Lower lobe of right lung (tissue), 2 donors: ENCODE results near the gene MEIOB. TPM values are rescaled to one million over a fixed set of nuclear protein-coding genes. Genes with fewer than 3 reads are reported as not detected.

Experiments used
- ATAC-seq, 2 donors: fragments of 200-7000 bp; cut with Tn5 transposase; one replicate each; pipeline ENCODE4 v1.9.1; 2020 to 2022; ENCODE audit warnings: mild to moderate bottlenecking in 2 of 2, moderate library complexity in 2 of 2
- DNase-seq: peaks from one replicate; pipeline ENCODE4 v3.0.0-alpha.2; 2020
- H3K27ac ChIP-seq: fragments of 200-600 bp; one replicate; pipeline ENCODE4 v1.8.0; 2022
- H3K27me3 ChIP-seq: fragments of 200-600 bp; one replicate; pipeline ENCODE4 v1.8.0; 2022; ENCODE audit warnings: low read depth
- H3K36me3 ChIP-seq: fragments of 200-600 bp; one replicate; pipeline ENCODE4 v1.8.0; 2022; ENCODE audit warnings: mild to moderate bottlenecking
- H3K4me1 ChIP-seq: fragments of 200-600 bp; one replicate; pipeline ENCODE4 v1.8.0; 2022
- H3K4me3 ChIP-seq: fragments of 200-600 bp; one replicate; pipeline ENCODE4 v1.8.0; 2022; ENCODE audit warnings: mild to moderate bottlenecking
- H3K9me3 ChIP-seq: fragments of 200-600 bp; one replicate; pipeline ENCODE4 v1.8.0; 2022
- CTCF ChIP-seq: fragments of 200-600 bp; IDR thresholded peaks from one replicate; pipeline ENCODE4 v1.8.0; 2022; ENCODE audit warnings: antibody characterized with exemption, mild to moderate bottlenecking
- intact Hi-C: fragments of 100-400 bp; cut with DNase I; formaldehyde crosslinking; loops from one replicate; pipeline ENCODE4 v1.11.0; 2022
- total RNA-seq: library from RNA; stranded (reverse); fragmentation: NEBNext Ultra II Directional; extraction: Animal tissue kit (Norgen Biotek cat#: 25700); gene quantifications from one replicate; pipeline ENCODE4 v1.2.1, GENCODE V29; 2021
- donor health status: DM: no; HTN: yes; CAD: no; lungs with severe emphysema.

Gene MEIOB
- total RNA-seq, 1 donor from 2014 or later = not detected

GRCh38 chr16:1914084-1914608, 42.2 kb upstream of the MEIOB start:
- H3K4me3 ChIP-seq = no peak overlapping the region
- peaks cover 50% of the 10 kb centered on the region for H3K27me3 ChIP-seq
- H3K27ac ChIP-seq = no peak overlapping the region
- H3K4me1 ChIP-seq = peaks cover 6% of the 10 kb centered on the region
- ATAC-seq = no peak
- H3K36me3 ChIP-seq = no peaks in the 10 kb centered on the region
- DNase-seq = no peak
- no peak for TF ChIP-seq CTCF
- no peaks in the 10 kb centered on the region for H3K9me3 ChIP-seq
- intact Hi-C loops = no loop called here

- Histone ChIP-seq H3K27me3 (peaks cover 46% of the 10 kb centered on the region), H3K27ac (no peak overlapping the region), H3K4me3 (no peak overlapping the region), H3K4me1 (peaks cover 2% of the 10 kb centered on the region), H3K36me3 (no peaks in the 10 kb centered on the region), H3K9me3 (no peaks in the 10 kb centered on the region)
- intact Hi-C loops = no loop called here
- TF ChIP-seq CTCF = no peak
- peak; percentile 79 for DNase-seq
- ATAC-seq = peak; percentile 66 to 85
Observed at GRCh38 chr16:1913327-1914083, 41.5 kb upstream of the MEIOB start.

GRCh38 chr16:1912215-1912543, 40.2 kb upstream of the MEIOB start:
- TF ChIP-seq CTCF = no peak
- DNase-seq (no peak), ATAC-seq (no peak)
- Histone ChIP-seq H3K9me3 (no peaks in the 10 kb centered on the region), H3K4me1 (no peaks in the 10 kb centered on the region), H3K36me3 (no peaks in the 10 kb centered on the region), H3K4me3 (no peak overlapping the region), H3K27me3 (peaks cover 48% of the 10 kb centered on the region), H3K27ac (no peak overlapping the region)
- intact Hi-C loops = no loop called here

- H3K27me3 ChIP-seq = peaks cover 43% of the 10 kb centered on the region
- no peak for TF ChIP-seq CTCF
Observed at GRCh38 chr16:1911467-1912214, 39.7 kb upstream of the MEIOB start.

GRCh38 chr16:1909561-1910231, 37.7 kb upstream of the MEIOB start:
- H3K4me3 ChIP-seq = no peak overlapping the region
- peaks cover 23% of the 10 kb centered on the region for H3K27me3 ChIP-seq
- H3K4me1 ChIP-seq = no peaks in the 10 kb centered on the region
- intact Hi-C loops = no loop called here
- no peaks in the 10 kb centered on the region for H3K36me3 ChIP-seq
- no peak overlapping the region for H3K27ac ChIP-seq
- no peaks in the 10 kb centered on the region for H3K9me3 ChIP-seq
- DNase-seq (no peak), ATAC-seq (peak in 1 of 2 donors; percentile 11)
- no peak for TF ChIP-seq CTCF

More at GRCh38 chr16:1911467-1912214, 39.7 kb upstream of the MEIOB start:
- no peak overlapping the region for H3K4me3 ChIP-seq
- DNase-seq (no peak), ATAC-seq (no peak)
- H3K36me3 ChIP-seq = no peaks in the 10 kb centered on the region
- intact Hi-C loops = no loop called here
- H3K4me1 ChIP-seq = no peaks in the 10 kb centered on the region
- no peaks in the 10 kb centered on the region for H3K9me3 ChIP-seq
- H3K27ac ChIP-seq = no peak overlapping the region
